ENCODE data around the gene RASGRF2.

Gene RASGRF2

DNA sequence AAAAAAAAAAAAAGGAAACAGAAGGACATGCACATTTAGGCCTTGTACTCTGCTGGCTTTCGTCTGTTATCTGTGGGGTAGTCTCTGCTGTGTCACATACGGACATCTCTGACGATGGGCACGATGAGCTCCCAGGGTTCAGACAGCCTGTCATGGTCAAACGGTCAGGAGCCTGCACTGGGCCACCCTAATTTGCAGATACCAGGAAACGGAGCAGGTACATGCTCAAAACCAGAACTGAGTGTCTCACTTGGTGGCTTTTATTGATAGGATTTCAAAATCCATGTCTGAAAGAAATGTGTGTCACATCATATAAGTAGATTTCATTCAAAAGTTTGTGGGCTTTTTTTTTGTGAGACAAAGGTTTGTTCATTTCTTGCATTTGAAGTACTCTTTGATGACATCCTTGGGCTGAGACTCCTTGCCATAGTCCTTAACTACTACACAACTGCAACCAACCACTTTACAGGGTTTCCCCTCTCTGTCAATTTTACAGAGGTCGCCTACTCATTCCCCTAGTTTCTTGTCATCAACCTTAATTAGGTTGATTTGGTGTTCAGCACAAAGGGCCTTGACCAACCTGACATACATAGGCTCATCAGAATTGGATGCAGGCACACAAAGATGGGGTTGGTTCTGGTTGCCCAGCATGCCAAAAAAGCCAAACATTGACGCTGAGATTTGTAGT lies 281.9 kb downstream of the RASGRF2 start:
- H3K27ac ChIP-seq = no peak overlapping the region
- no peak for DNase-seq (ENCODE audit: low read depth, low spot score)

DNA sequence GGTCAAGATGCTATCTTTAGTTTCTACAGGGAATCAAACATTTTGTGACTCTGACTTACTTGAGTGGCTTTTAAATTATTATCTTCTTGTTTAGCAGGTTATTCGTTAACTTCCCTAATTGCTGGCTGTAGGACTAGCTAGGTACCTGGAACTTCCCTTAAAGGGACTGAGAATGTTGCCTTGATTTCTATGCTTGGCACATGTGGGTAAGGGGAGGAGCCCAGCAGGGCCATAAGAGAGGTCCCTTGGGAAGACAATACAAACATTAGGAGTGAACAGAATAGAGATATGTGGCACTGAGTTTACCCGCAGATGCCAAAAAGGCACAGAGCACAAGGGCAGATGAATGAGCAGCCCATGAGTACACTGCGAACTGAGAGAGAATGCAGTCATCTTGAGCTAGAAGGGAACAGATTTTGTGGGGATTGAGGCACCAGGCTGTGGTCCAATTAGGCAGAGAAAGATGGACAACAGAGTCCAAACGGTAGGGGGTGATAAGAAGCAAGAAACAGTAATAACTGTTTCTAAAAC lies 282.8 kb downstream of the RASGRF2 start:
- Histone ChIP-seq H3K9ac (ENCODE audit: insufficient read length) (no peak overlapping the region), H3K4me3 (no peak overlapping the region), H3K36me3 (ENCODE audit: insufficient read depth, low read length) (no peaks in the 10 kb centered on the region), H3K27ac (no peak overlapping the region), H3K9me3 (ENCODE audit: low read depth, low read length) (no peaks in the 10 kb centered on the region)
- DNase-seq (ENCODE audit: low read depth, low spot score) = no peak
- TF ChIP-seq EZH2 (IDR thresholded peaks at IDR 0.05) (no peak), FOXP2 (optimal IDR thresholded peaks at IDR 0.05; ENCODE audit: control extremely low read depth, extremely low read length, insufficient read depth) (no peak), POLR2AphosphoS5 (IDR thresholded peaks at IDR 0.05; ENCODE audit: borderline replicate concordance, low read depth, low read length) (no peak)

More for the DNA sequence above, 281.9 kb downstream of the RASGRF2 start:
- Histone ChIP-seq H3K4me3 (no peak overlapping the region), H3K36me3 (ENCODE audit: insufficient read depth, low read length) (no peaks in the 10 kb centered on the region), H3K9me3 (ENCODE audit: low read depth, low read length) (no peaks in the 10 kb centered on the region), H3K9ac (ENCODE audit: insufficient read length) (no peak overlapping the region)
- no peak for TF ChIP-seq POLR2AphosphoS5 (IDR thresholded peaks at IDR 0.05; ENCODE audit: borderline replicate concordance, low read depth, low read length)
- TF ChIP-seq FOXP2 (optimal IDR thresholded peaks at IDR 0.05; ENCODE audit: control extremely low read depth, extremely low read length, insufficient read depth) = no peak
- TF ChIP-seq EZH2 (IDR thresholded peaks at IDR 0.05) = no peak

DNA sequence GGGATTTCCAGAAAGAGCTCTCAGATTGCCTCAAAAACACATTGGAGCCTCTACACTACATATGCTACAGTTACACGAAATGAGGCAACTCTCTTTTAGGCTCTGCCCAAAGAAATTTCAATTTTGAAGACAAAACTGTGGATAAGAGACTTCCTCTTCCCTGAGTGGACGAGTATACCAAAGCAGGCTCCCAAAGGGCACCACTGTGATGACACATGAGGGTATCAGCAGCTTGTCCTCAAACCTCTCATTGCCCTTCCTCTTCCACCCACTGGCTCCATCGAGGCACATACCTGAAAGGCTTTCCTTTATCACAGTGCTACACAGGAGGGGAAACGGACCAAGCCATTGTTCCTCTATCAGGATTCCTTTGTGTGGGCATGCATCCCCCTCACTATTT lies 284.3 kb downstream of the RASGRF2 start:
- H3K9ac ChIP-seq (ENCODE audit: insufficient read length) = no peak overlapping the region
- H3K4me3 ChIP-seq = no peak overlapping the region
- no peak overlapping the region for H3K27ac ChIP-seq
- H3K9me3 ChIP-seq (ENCODE audit: low read depth, low read length) = no peaks in the 10 kb centered on the region
- no peaks in the 10 kb centered on the region for H3K36me3 ChIP-seq (ENCODE audit: insufficient read depth, low read length)
- no peak for DNase-seq (ENCODE audit: low read depth, low spot score)
- TF ChIP-seq FOXP2 (optimal IDR thresholded peaks at IDR 0.05; ENCODE audit: control extremely low read depth, extremely low read length, insufficient read depth) (no peak), EZH2 (IDR thresholded peaks at IDR 0.05) (no peak), POLR2AphosphoS5 (IDR thresholded peaks at IDR 0.05; ENCODE audit: borderline replicate concordance, low read depth, low read length) (no peak)

DNA sequence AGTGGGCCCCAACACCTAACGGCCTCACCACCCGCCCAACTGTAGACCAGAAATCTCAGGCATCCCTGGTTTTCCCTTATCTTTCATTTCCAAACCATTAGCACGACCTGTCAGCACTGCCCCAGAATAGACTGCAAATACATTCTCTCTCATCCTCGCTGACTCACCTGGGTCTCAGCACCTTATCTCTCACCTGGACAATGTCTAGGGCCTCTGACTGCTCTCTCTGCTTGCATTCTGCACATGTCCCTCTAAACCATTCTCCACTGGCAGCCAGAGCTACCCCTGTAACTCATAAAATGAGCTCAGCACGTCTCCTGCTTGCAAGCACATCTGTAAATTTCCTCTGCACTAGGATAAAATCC lies 285.7 kb downstream of the RASGRF2 start:
- TF ChIP-seq EZH2 (IDR thresholded peaks at IDR 0.05) = no peak
- TF ChIP-seq FOXP2 (optimal IDR thresholded peaks at IDR 0.05; ENCODE audit: control extremely low read depth, extremely low read length, insufficient read depth) = no peak
- no peak for TF ChIP-seq POLR2AphosphoS5 (IDR thresholded peaks at IDR 0.05; ENCODE audit: borderline replicate concordance, low read depth, low read length)
- no peak for DNase-seq (ENCODE audit: low read depth, low spot score)
- H3K9me3 ChIP-seq (ENCODE audit: low read depth, low read length) = no peaks in the 10 kb centered on the region
- no peak overlapping the region for H3K9ac ChIP-seq (ENCODE audit: insufficient read length)
- H3K4me3 ChIP-seq = no peak overlapping the region
- no peak overlapping the region for H3K27ac ChIP-seq
- H3K36me3 ChIP-seq (ENCODE audit: insufficient read depth, low read length) = 0 out of 2 replicates have a peak, but pooled peaks cover 9% of the 10 kb centered on the region

DNA sequence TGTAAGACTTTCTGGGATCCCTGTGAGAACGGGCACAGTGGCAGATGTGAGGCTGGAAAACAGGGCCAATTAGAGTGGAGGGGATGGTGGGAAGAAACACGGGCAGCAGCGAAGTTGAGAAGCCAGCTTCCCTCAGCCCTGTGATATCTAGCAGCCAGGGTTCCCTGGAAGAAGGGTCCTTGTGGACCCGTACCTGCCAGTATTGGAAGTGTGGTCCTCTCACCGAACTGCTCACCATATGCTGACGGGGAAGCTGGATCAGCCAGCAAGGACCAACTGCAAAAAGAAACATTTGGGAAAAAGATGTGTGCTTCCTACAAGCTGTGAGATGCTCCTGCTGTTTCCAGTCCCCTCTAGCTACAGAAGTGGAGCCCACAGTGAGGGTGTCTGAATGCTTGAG lies 286.5 kb downstream of the RASGRF2 start:
- no peak for DNase-seq (ENCODE audit: low read depth, low spot score)
- Histone ChIP-seq H3K36me3 (ENCODE audit: insufficient read depth, low read length) (0 out of 2 replicates have a peak, but pooled peaks cover 9% of the 10 kb centered on the region), H3K27ac (no peak overlapping the region), H3K4me3 (no peak overlapping the region), H3K9me3 (ENCODE audit: low read depth, low read length) (no peaks in the 10 kb centered on the region), H3K9ac (ENCODE audit: insufficient read length) (no peak overlapping the region)
- no peak for TF ChIP-seq POLR2AphosphoS5 (IDR thresholded peaks at IDR 0.05; ENCODE audit: borderline replicate concordance, low read depth, low read length)
- no peak for TF ChIP-seq FOXP2 (optimal IDR thresholded peaks at IDR 0.05; ENCODE audit: control extremely low read depth, extremely low read length, insufficient read depth)
- TF ChIP-seq EZH2 (IDR thresholded peaks at IDR 0.05) = no peak

DNA sequence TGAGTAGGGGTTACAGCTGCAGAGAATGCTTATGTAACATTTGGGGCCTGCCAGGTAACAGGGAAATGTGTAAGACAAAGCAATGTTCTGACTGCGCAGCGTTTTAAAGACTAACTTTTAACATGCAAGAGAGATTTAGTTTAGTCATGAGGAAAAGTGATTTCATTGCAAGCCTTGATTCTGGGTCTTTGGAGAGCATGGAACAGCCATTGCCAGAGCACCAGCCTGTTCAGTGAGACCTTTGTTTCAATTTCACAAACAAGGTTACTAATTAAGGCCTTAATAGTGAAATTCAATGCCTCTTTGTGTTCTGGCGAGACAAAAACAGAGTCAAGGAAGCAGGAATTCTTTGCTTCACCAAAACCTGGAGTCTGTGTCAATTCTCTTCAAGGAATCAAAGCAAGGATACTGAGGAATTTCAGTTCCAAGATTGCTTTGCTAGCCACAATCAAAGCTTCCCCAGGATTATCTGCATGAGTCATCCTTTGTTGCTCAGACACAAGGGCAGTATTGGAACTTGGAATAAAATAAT lies 287.3 kb downstream of the RASGRF2 start:
- no peak for TF ChIP-seq EZH2 (IDR thresholded peaks at IDR 0.05)
- TF ChIP-seq FOXP2 (optimal IDR thresholded peaks at IDR 0.05; ENCODE audit: control extremely low read depth, extremely low read length, insufficient read depth) = no peak
- no peak for TF ChIP-seq POLR2AphosphoS5 (IDR thresholded peaks at IDR 0.05; ENCODE audit: borderline replicate concordance, low read depth, low read length)
- DNase-seq (ENCODE audit: low read depth, low spot score) = no peak
- Histone ChIP-seq H3K36me3 (ENCODE audit: insufficient read depth, low read length) (0 out of 2 replicates have a peak, but pooled peaks cover 9% of the 10 kb centered on the region), H3K9me3 (ENCODE audit: low read depth, low read length) (no peaks in the 10 kb centered on the region), H3K9ac (ENCODE audit: insufficient read length) (no peak overlapping the region), H3K4me3 (no peak overlapping the region), H3K27ac (no peak overlapping the region)

DNA sequence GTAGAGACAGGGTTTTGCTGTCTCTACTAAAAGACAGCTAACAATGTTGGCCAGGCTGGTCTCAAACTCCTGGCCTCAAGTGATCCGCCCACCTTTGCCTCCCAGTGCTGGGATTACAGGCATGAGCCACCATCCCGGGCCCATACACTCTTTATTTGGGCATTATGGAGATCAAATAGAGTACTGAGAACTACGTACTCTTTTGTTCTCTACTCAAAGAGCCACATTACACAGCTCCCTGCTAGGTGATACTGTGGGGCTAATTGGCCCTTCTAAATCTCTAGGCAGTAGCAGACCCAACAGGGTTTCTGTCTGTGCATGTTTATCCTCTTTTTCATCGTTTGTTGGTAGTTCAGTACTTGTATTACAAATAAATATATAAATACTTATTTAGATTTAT lies 289.1 kb downstream of the RASGRF2 start:
- no peak overlapping the region for H3K27ac ChIP-seq
- no peak for DNase-seq (ENCODE audit: low read depth, low spot score)
- TF ChIP-seq EZH2 (IDR thresholded peaks at IDR 0.05) (no peak), POLR2AphosphoS5 (IDR thresholded peaks at IDR 0.05; ENCODE audit: borderline replicate concordance, low read depth, low read length) (no peak), FOXP2 (optimal IDR thresholded peaks at IDR 0.05; ENCODE audit: control extremely low read depth, extremely low read length, insufficient read depth) (no peak)

DNA sequence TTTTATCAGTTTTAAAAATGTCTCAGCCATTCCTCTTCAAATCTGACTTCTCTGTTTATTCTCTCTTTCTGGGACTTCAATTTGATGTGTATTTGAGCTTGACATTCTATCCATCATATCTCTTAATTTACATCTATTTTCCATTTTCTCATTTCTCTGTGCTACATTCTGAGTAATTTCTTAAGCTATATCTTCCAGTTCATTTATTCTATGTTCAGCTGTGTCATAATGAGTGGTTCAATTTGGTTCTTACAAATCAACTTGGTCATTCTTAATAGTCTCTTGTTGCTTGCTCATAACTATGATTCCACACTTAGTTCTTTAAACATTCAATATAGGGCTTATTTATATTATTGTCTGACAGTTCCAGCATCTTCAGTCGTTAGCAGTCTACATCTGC lies 289.8 kb downstream of the RASGRF2 start:
- no peak for TF ChIP-seq FOXP2 (optimal IDR thresholded peaks at IDR 0.05; ENCODE audit: control extremely low read depth, extremely low read length, insufficient read depth)
- no peak for TF ChIP-seq EZH2 (IDR thresholded peaks at IDR 0.05)
- TF ChIP-seq POLR2AphosphoS5 (IDR thresholded peaks at IDR 0.05; ENCODE audit: borderline replicate concordance, low read depth, low read length) = no peak
- DNase-seq (ENCODE audit: low read depth, low spot score) = no peak
- H3K27ac ChIP-seq = no peak overlapping the region
- 0 out of 2 replicates have a peak, but pooled peaks cover 9% of the 10 kb centered on the region for H3K36me3 ChIP-seq (ENCODE audit: insufficient read depth, low read length)
- no peak overlapping the region for H3K4me3 ChIP-seq
- no peaks in the 10 kb centered on the region for H3K9me3 ChIP-seq (ENCODE audit: low read depth, low read length)
- no peak overlapping the region for H3K9ac ChIP-seq (ENCODE audit: insufficient read length)

More for the DNA sequence above, 289.1 kb downstream of the RASGRF2 start:
- Histone ChIP-seq H3K9ac (ENCODE audit: insufficient read length) (no peak overlapping the region), H3K4me3 (no peak overlapping the region), H3K36me3 (ENCODE audit: insufficient read depth, low read length) (0 out of 2 replicates have a peak, but pooled peaks cover 9% of the 10 kb centered on the region), H3K9me3 (ENCODE audit: low read depth, low read length) (no peaks in the 10 kb centered on the region)
